ENCODE measurements around the gene HOXA3.

- TF ChIP-seq POLR2A (IDR thresholded peaks at IDR 0.05), result no peak
- TF ChIP-seq POLR2AphosphoS5 (IDR thresholded peaks at IDR 0.05), result no peak
Observed at GRCh38 chr7:27183682-27184336, 31.4 kb upstream of the HOXA3 start.
